K562 (cell line): ENCODE data around the gene SLC35A2. TPM values are rescaled to one million over a fixed set of nuclear protein-coding genes. Genes with fewer than 3 reads are reported as not detected.

ENCODE experiments used
- ATAC-seq: fragments of 200-7000 bp; cut with Tn5 transposase; 3 replicates; pipeline ENCODE4 v1.9.1; 2020; ENCODE audit warnings: moderate library complexity
- BruUV-seq: library from RNA; stranded (reverse); fragments of 400-500 nt; replicated peaks from 2 replicates; lab custom pipeline; 2021; lab: Mats Ljungman, UMichigan
- CTCF ChIA-PET: fragments of 300-600 bp; formaldehyde crosslinking; extraction: SDS; loops from one replicate; lab custom pipeline; 2021; ENCODE audit warnings: low intra/inter-chr PET ratio; lab: Yijun Ruan, JAX
- POLR2A ChIA-PET: fragments of 300-600, 350-650 bp; sonication (Branson Sonifier 250); formaldehyde crosslinking; extraction: SDS; loops from one replicate; lab custom pipeline; 2021; ENCODE audit warnings: antibody characterized with exemption, inconsistent platforms; lab: Yijun Ruan, JAX
- DNase-seq, 4 experiments: peaks; one replicate each; pipeline versions ENCODE4 v3.0.0 to v3.0.0-alpha.2; 2011 to 2018; ENCODE audit warnings: low spot score in 3 of 4, mixed read lengths in 3 of 4; ENCODE audit errors: extremely low read depth in 1 of 4
- FAIRE-seq: peaks from 2 replicates; lab custom pipeline; 2011; peaks lifted over from hg19 to GRCh38; lab: Jason Lieb, UNC
- H2AFZ ChIP-seq: 2 replicates; pipeline ENCODE4 v1.6.0; 2011; ENCODE audit warnings: low read depth, low read length, control low read depth, inconsistent platforms
- H3K27ac ChIP-seq: fragments of 200-600 bp; 3 replicates; pipeline ENCODE4 v1.8.0; 2011; ENCODE audit warnings: low read depth, mild to moderate bottlenecking, control low read depth, inconsistent platforms, low read length, moderate library complexity, mixed read lengths; ENCODE audit errors: extremely low read depth
- H3K27me3 ChIP-seq, 2 experiments: fragments of 300-600 bp in 1 of 2; 2 replicates in 1 of 2; 3 replicates in 1 of 2; pipeline versions ENCODE4 v1.6.0 to v1.8.0; 2011; ENCODE audit warnings: inconsistent platforms in 2 of 2, low read length in 2 of 2, mild to moderate bottlenecking in 1 of 2, mixed read lengths in 1 of 2, moderate library complexity in 1 of 2; ENCODE audit not compliant: control insufficient read depth in 2 of 2, insufficient read depth in 2 of 2
- H3K36me3 ChIP-seq: fragments of 300-600 bp; 3 replicates; pipeline ENCODE4 v1.8.0; 2011; ENCODE audit warnings: mild to moderate bottlenecking, low read length, inconsistent platforms; ENCODE audit not compliant: control insufficient read depth, insufficient read depth
- H3K4me1 ChIP-seq, 2 experiments: fragments of 200-600 bp in 1 of 2; replicated peaks in 1 of 2; 2 replicates in 1 of 2; 3 replicates in 1 of 2; pipeline versions ENCODE4 v1.5.1 to v1.8.0; 2011; ENCODE audit warnings: inconsistent platforms in 2 of 2, low read length in 2 of 2, mild to moderate bottlenecking in 1 of 2, mixed read lengths in 1 of 2, moderate library complexity in 1 of 2; ENCODE audit not compliant: control insufficient read depth in 2 of 2, insufficient read depth in 2 of 2
- H3K4me2 ChIP-seq: 2 replicates; pipeline ENCODE4 v1.6.1; 2011; ENCODE audit warnings: low read length, control low read depth, inconsistent platforms, mixed read lengths; ENCODE audit not compliant: insufficient read depth
- H3K4me3 ChIP-seq: fragments of 200-600 bp; sonication (generic), shearing (Covaris generic); 2 replicates; pipeline ENCODE4 v1.5.1; 2016; ENCODE audit warnings: control low read depth, inconsistent platforms
- H3K79me2 ChIP-seq: fragments of 200-600 bp; 3 replicates; pipeline ENCODE4 v1.8.0; 2011; ENCODE audit warnings: low read length, inconsistent platforms; ENCODE audit not compliant: control insufficient read depth, insufficient read depth
- H3K9ac ChIP-seq, 2 experiments: 2 replicates each; pipeline versions ENCODE4 v1.6.0 to v1.6.1; 2011; ENCODE audit warnings: low read depth in 2 of 2, low read length in 2 of 2, control low read depth in 1 of 2, inconsistent platforms in 1 of 2, mild to moderate bottlenecking in 1 of 2, mixed read lengths in 1 of 2; ENCODE audit not compliant: insufficient read depth in 1 of 2
- H3K9me1 ChIP-seq: one replicate; pipeline ENCODE4 v1.6.0; 2011; ENCODE audit warnings: inconsistent platforms, mild to moderate bottlenecking, low read length, moderate library complexity; ENCODE audit not compliant: control insufficient read depth, insufficient read depth
- H3K9me3 ChIP-seq: replicated peaks from 2 replicates; pipeline ENCODE4 v1.5.1; 2011; ENCODE audit warnings: low read depth, low read length, inconsistent platforms; ENCODE audit not compliant: control insufficient read depth, insufficient read depth
- H4K20me1 ChIP-seq: replicated peaks from 2 replicates; pipeline ENCODE4 v1.6.1; 2011; ENCODE audit warnings: low read length, inconsistent platforms, mixed read lengths; ENCODE audit not compliant: control insufficient read depth, insufficient read depth
- CBX3 ChIP-seq, 2 experiments: IDR thresholded peaks; 1 replicate in 1 of 2; 2 replicates in 1 of 2; pipeline ENCODE4 v1.6.1; 2012; ENCODE audit warnings: inconsistent platforms in 2 of 2, low read length in 2 of 2, borderline replicate concordance in 1 of 2, control low read depth in 1 of 2
- EGR1 ChIP-seq: fragments of 450-650 bp; conservative IDR thresholded peaks from 2 replicates; pipeline ENCODE4 v1.6.1; 2017; ENCODE audit warnings: mild to moderate bottlenecking
- EWSR1 ChIP-seq: fragments of 450-650 bp; IDR thresholded peaks from 2 replicates; pipeline ENCODE4 v1.6.1; 2018; ENCODE audit warnings: borderline replicate concordance, mild to moderate bottlenecking, low read depth, moderate library complexity; ENCODE audit not compliant: partially characterized antibody
- GABPB1 ChIP-seq: sonication (generic); formaldehyde crosslinking; IDR thresholded peaks from 2 replicates; pipeline ENCODE4 v1.8.0; 2022; ENCODE audit warnings: mild to moderate bottlenecking, missing genetic modification reagents
- HOMEZ ChIP-seq: fragments of 250-450 bp; sonication (Bioruptor Pico); IDR thresholded peaks from 2 replicates; pipeline ENCODE4 v1.4.0; 2020; ENCODE audit warnings: mild to moderate bottlenecking, moderate library complexity
- SMAD1 ChIP-seq: fragments of 150-350 bp; IDR thresholded peaks from 2 replicates; pipeline ENCODE4 v1.6.1; 2014; ENCODE audit warnings: low read length, low read depth; ENCODE audit not compliant: partially characterized antibody
- U2AF1 ChIP-seq: fragments of 200-400 bp; formaldehyde crosslinking; optimal IDR thresholded peaks from 2 replicates; pipeline ENCODE3; 2017; ENCODE audit warnings: mild to moderate bottlenecking, low read depth, low read length, moderate library complexity
- XRCC3 ChIP-seq: fragments of 450-650 bp; IDR thresholded peaks from 2 replicates; pipeline ENCODE4 v1.6.1; 2017; ENCODE audit warnings: mild to moderate bottlenecking, moderate library complexity
- ZNF24 ChIP-seq: fragments of 450-650 bp; IDR thresholded peaks from 2 replicates; pipeline ENCODE4 v1.6.1; 2016
- ZNF668 ChIP-seq: fragments of 250-450 bp; sonication (Bioruptor Pico); IDR thresholded peaks from 2 replicates; pipeline ENCODE4 v1.8.0; 2022; ENCODE audit warnings: mild to moderate bottlenecking, inconsistent platforms
- WGBS: fragments of 100-300 bp; shearing (Covaris generic); methylation state at CpG from one replicate; pipeline ENCODE4 v1.1.6; 2016; ENCODE audit warnings: low coverage, mixed read lengths; ENCODE audit not compliant: insufficient coverage; ENCODE audit errors: missing lambda C conversion rate; 5-methylcytosine and 5-hydroxymethylcytosine counted together
- in situ Hi-C: fragments of 300-500 bp; cut with MboI; formaldehyde crosslinking; loops from 4 replicates; pipeline ENCODE4 v1.15.0; 2018; ENCODE audit warnings: inconsistent platforms, mixed read lengths
- intact Hi-C: fragments of 100-400 bp; cut with micrococcal nuclease; formaldehyde crosslinking; loops from 2 replicates; pipeline ENCODE4 v1.14.2; 2022
- polyA plus RNA-seq, 8 experiments: library from polyadenylated mRNA; depleted of rRNA in 4 of 8; stranded (reverse) in 5 of 8; unstranded in 3 of 8; fragments of >200 nt; fragmentation: Nextera tagmentation in 2 of 8; fragmentation: Illumina TruSeq in 1 of 8; extraction: Ambion mirVana in 2 of 8; extraction: Trizol in 1 of 8; gene quantifications; 2 replicates each; pipeline versions ENCODE4 v1.2.1 to v1.2.3, GENCODE V29; 2011 to 2014; ENCODE audit warnings: inconsistent platforms in 1 of 8, missing spikeins in 1 of 8
- total RNA-seq, 7 experiments: library from RNA; depleted of rRNA in 6 of 7; stranded (reverse); fragments of >200 nt in 6 of 7; fragmentation: Illumina TruSeq in 2 of 7; extraction: Trizol in 2 of 7; gene quantifications; 2 replicates each; pipeline versions ENCODE4 v1.2.1 to v1.2.3, GENCODE V29; 2011 to 2021; ENCODE audit warnings: low replicate concordance in 1 of 7
- TF ChIP-seq, protein P1 (sequence below): fragments of 450-650 bp; IDR thresholded peaks from 2 replicates; pipeline ENCODE4 v1.7.0; 2016; ENCODE audit warnings: borderline replicate concordance
- TF ChIP-seq, protein P2 (sequence below): fragments of 250-450 bp; sonication (Bioruptor Pico); IDR thresholded peaks from 2 replicates; pipeline ENCODE4 v1.4.0; 2020; ENCODE audit warnings: borderline replicate concordance

SLC35A2 gene
- total and polyA plus RNA-seq, 9 of the 15 experiments (the other 6 are each of a cell fraction or from before 2014, with no cell fraction given) = 3.3 to 38.9 (median 20.0) TPM

- ATAC-seq = no peak
- peaks cover 53% of the 10 kb centered on the region for H3K36me3 ChIP-seq
- no peaks in the 10 kb centered on the region for H3K9me1 ChIP-seq
- H3K9ac ChIP-seq = peak overlapping the region; percentile 29 to 65; a peak in 3 of 4 replicates
- WGBS = 28% methylated on average over 2 of the region's 2 CpGs
- peaks cover 93% of the 10 kb centered on the region for H3K79me2 ChIP-seq
- intact Hi-C loops (loop anchor here (5.0 kb wide), 1 partner anchor 141 kb away; the partner anchor contains the start of gene HDAC6), in situ Hi-C loops (no loop called here)
- ChIA-PET POLR2A (interaction anchor here (0.8 to 1.8 kb wide), 3 partner anchors 9 to 13 kb away, joined by 3 to 10 read pairs (median 3); no protein-coding TSS in a partner anchor), CTCF (no interaction called here)
- peak overlapping the region; percentile 91 for H3K27ac ChIP-seq
- BruUV-seq = no TSS peak
- DNase-seq = peak in 1 of 4 experiments; percentile 52
- H3K27me3 ChIP-seq = no peaks in the 10 kb centered on the region
- H4K20me1 ChIP-seq = no peaks in the 10 kb centered on the region
- H3K9me3 ChIP-seq = no peaks in the 10 kb centered on the region
- peak; percentile 51 for FAIRE-seq
- no peak overlapping the region for H2AFZ ChIP-seq
- peak overlapping the region; percentile 47 for H3K4me2 ChIP-seq
- H3K4me1 ChIP-seq = peaks cover 55 to 74% of the 10 kb centered on the region in 2 experiments
- no peak overlapping the region for H3K4me3 ChIP-seq
- TF ChIP-seq, protein P1, sequence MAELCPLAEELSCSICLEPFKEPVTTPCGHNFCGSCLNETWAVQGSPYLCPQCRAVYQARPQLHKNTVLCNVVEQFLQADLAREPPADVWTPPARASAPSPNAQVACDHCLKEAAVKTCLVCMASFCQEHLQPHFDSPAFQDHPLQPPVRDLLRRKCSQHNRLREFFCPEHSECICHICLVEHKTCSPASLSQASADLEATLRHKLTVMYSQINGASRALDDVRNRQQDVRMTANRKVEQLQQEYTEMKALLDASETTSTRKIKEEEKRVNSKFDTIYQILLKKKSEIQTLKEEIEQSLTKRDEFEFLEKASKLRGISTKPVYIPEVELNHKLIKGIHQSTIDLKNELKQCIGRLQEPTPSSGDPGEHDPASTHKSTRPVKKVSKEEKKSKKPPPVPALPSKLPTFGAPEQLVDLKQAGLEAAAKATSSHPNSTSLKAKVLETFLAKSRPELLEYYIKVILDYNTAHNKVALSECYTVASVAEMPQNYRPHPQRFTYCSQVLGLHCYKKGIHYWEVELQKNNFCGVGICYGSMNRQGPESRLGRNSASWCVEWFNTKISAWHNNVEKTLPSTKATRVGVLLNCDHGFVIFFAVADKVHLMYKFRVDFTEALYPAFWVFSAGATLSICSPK = no peak
- TF ChIP-seq EGR1 = no peak
- no peak for TF ChIP-seq ZNF668
- peak in 1 of 2 experiments; percentile 28; a peak in 1 of 3 replicates for TF ChIP-seq CBX3 (IDR thresholded peaks at IDR 0.05; ENCODE audit: borderline replicate concordance in 1 of 2, low read length in 2 of 2)
- no peak for TF ChIP-seq SMAD1
- no peak for TF ChIP-seq ZNF24
- TF ChIP-seq, protein P2, sequence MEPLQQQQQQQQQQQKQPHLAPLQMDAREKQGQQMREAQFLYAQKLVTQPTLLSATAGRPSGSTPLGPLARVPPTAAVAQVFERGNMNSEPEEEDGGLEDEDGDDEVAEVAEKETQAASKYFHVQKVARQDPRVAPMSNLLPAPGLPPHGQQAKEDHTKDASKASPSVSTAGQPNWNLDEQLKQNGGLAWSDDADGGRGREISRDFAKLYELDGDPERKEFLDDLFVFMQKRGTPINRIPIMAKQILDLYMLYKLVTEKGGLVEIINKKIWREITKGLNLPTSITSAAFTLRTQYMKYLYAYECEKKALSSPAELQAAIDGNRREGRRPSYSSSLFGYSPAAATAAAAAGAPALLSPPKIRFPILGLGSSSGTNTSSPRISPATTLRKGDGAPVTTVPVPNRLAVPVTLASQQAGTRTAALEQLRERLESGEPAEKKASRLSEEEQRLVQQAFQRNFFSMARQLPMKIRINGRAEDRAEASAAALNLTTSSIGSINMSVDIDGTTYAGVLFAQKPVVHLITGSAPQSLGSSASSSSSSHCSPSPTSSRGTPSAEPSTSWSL (CRISPR knock-in tag) = no peak
- no peak for TF ChIP-seq XRCC3
- no peak for TF ChIP-seq EWSR1
- no peak for TF ChIP-seq GABPB1 (CRISPR knock-in tag)
- TF ChIP-seq HOMEZ (CRISPR knock-in tag) = no peak
- no peak for TF ChIP-seq U2AF1
Observed at GRCh38 chrX:48942895-48943294, 31.4 kb upstream of the SLC35A2 start.
